Thoracic aorta (tissue), 2 donors: ENCODE measurements around the gene ZNF423. TPM values are rescaled to one million over a fixed set of nuclear protein-coding genes. Genes with fewer than 3 reads are reported as not detected.

Source experiments
- ATAC-seq: fragments of 150-250 bp; one replicate; pipeline ENCODE4 v1.8.0; 2017; ENCODE audit warnings: low read depth; ENCODE audit not compliant: insufficient number of reproducible peaks, low FRiP score
- DNase-seq: peaks from one replicate; pipeline ENCODE4 v3.0.0-alpha.2; 2020; ENCODE audit warnings: low spot score
- H3K27ac ChIP-seq, 2 donors: fragments of 200-600 bp; sonication (generic); 1 replicate in 1 of 2; 2 replicates in 1 of 2; pipeline ENCODE4 v1.5.1; 2016; ENCODE audit warnings: mild to moderate bottlenecking in 2 of 2, moderate library complexity in 2 of 2
- H3K27me3 ChIP-seq: fragments of 200-600 bp; sonication (generic); replicated peaks from 2 replicates; pipeline ENCODE4 v1.6.0; 2016; ENCODE audit warnings: mild to moderate bottlenecking; ENCODE audit not compliant: insufficient read depth
- H3K36me3 ChIP-seq: fragments of 200-600 bp; sonication (generic); one replicate; pipeline ENCODE4 v1.5.1; 2016
- H3K4me1 ChIP-seq, 2 donors: fragments of 200-600 bp; sonication (generic); 1 replicate in 1 of 2; 2 replicates in 1 of 2; pipeline versions ENCODE4 v1.5.1 to v1.6.0; 2016; ENCODE audit warnings: low read depth in 2 of 2, mild to moderate bottlenecking in 1 of 2; ENCODE audit not compliant: control insufficient read depth in 1 of 2
- H3K4me3 ChIP-seq: fragments of 200-600 bp; sonication (generic); 2 replicates; pipeline ENCODE4 v1.5.1; 2016; ENCODE audit warnings: mild to moderate bottlenecking
- H3K9me3 ChIP-seq: fragments of 200-600 bp; sonication (generic); 2 replicates; pipeline ENCODE4 v1.5.1; 2016
- CTCF ChIP-seq: fragments of 200-600 bp; sonication (generic); IDR thresholded peaks from one replicate; pipeline ENCODE4 v1.5.1; 2019; ENCODE audit warnings: antibody characterized with exemption
- total RNA-seq, 2 donors: library from RNA; depleted of rRNA; stranded (reverse); fragments of >200 nt; gene quantifications; one replicate each; pipeline versions ENCODE4 v1.1.0 to v1.2.3, GENCODE V29; 2016

ZNF423 gene
- total RNA-seq, 2 donors from 2014 or later: 16.2 to 22.9 TPM

- no peak overlapping the region for H3K27ac ChIP-seq
- no peaks in the 10 kb centered on the region for H3K27me3 ChIP-seq
- no peaks in the 10 kb centered on the region for H3K9me3 ChIP-seq
- no peak for ATAC-seq
- H3K4me1 ChIP-seq: peaks cover 24 to 41% of the 10 kb centered on the region in 2 donors
- DNase-seq: no peak
- no peak overlapping the region for H3K4me3 ChIP-seq
- no peak for TF ChIP-seq CTCF
- peaks cover 11% of the 10 kb centered on the region for H3K36me3 ChIP-seq
These were observed 220.0 kb downstream of the ZNF423 start for GRCh38 chr16:49635591-49636581.

- Histone ChIP-seq H3K36me3 (peaks cover 11% of the 10 kb centered on the region), H3K27ac (no peak overlapping the region), H3K4me3 (no peak overlapping the region), H3K27me3 (no peaks in the 10 kb centered on the region), H3K9me3 (no peaks in the 10 kb centered on the region), H3K4me1 (peaks cover 15 to 33% of the 10 kb centered on the region in 2 donors)
- DNase-seq (no peak), ATAC-seq (no peak)
- TF ChIP-seq CTCF: no peak
These were observed 220.9 kb downstream of the ZNF423 start for GRCh38 chr16:49635009-49635350.

- Histone ChIP-seq H3K27me3 (no peaks in the 10 kb centered on the region), H3K27ac (no peak overlapping the region), H3K36me3 (peaks cover 11% of the 10 kb centered on the region), H3K4me1 (peaks cover 9 to 28% of the 10 kb centered on the region in 2 donors), H3K9me3 (no peaks in the 10 kb centered on the region), H3K4me3 (no peak overlapping the region)
- TF ChIP-seq CTCF: no peak
- ATAC-seq (no peak), DNase-seq (no peak)
These were observed 221.5 kb downstream of the ZNF423 start for GRCh38 chr16:49634235-49635008.

- no peak for DNase-seq
- no peak for ATAC-seq
- TF ChIP-seq CTCF: no peak
- Histone ChIP-seq H3K9me3 (no peaks in the 10 kb centered on the region), H3K4me1 (peaks cover 7 to 16% of the 10 kb centered on the region in 2 donors), H3K27me3 (no peaks in the 10 kb centered on the region), H3K27ac (no peak overlapping the region), H3K36me3 (peaks cover 11% of the 10 kb centered on the region), H3K4me3 (no peak overlapping the region)
These were observed 223.1 kb downstream of the ZNF423 start for GRCh38 chr16:49632795-49633184.
